ENCODE measurements around the gene BICC1. TPM values are rescaled to one million over a fixed set of nuclear protein-coding genes. Genes with fewer than 3 reads are reported as not detected.

BICC1 gene
- polyA plus RNA-seq, 1 donor (not counting 4 experiments of a cell fraction or from before 2014, with no cell fraction given) = 4.2 TPM

DNA sequence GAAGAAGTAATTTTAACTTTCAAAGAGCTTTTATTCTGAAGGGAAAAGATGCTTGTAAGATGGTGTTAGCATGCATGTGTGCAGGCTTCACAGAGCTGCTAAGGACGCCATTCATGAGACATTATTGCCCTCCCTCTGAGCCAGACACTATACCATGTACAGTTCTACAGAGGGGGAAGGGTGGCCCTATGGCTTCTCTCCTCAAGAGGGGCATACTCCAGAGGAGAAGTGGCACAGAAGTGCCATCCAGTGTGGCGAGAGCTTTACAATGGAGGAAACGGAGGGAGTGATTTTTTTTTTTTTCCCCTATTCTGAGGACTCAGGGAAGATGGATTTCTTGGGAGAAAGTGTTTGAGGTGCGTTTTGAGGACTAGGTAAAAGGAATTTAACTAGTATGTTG is 119.5 kb downstream of the BICC1 start:
- Histone ChIP-seq H3K27me3 (ENCODE audit: control insufficient read depth, extremely low read depth, insufficient read depth, low read length) (no peaks in the 10 kb centered on the region), H3K9ac (ENCODE audit: control insufficient read depth, extremely low read depth, insufficient read depth, low read length) (no peak overlapping the region), H2AFZ (ENCODE audit: control insufficient read depth, low read length) (no peak overlapping the region), H3K4me1 (ENCODE audit: control insufficient read depth, extremely low read depth, insufficient read depth, low read length) (no peaks in the 10 kb centered on the region), H3K9me1 (ENCODE audit: control insufficient read depth, extremely low read depth, insufficient read depth, low read length) (no peaks in the 10 kb centered on the region), H3K79me2 (ENCODE audit: control insufficient read depth, insufficient read depth, low read length) (no peaks in the 10 kb centered on the region), H3K9me3 (ENCODE audit: control insufficient read depth, low read depth, low read length) (no peaks in the 10 kb centered on the region), H3K36me3 (ENCODE audit: control insufficient read depth in 2 of 2, extremely low read depth in 1 of 2, insufficient read depth in 2 of 2, low read length in 2 of 2) (no peaks in the 10 kb centered on the region), H3K27ac (ENCODE audit: control insufficient read depth, insufficient read depth, low read length) (no peak overlapping the region), H3K4me3 (ENCODE audit: control insufficient read depth in 2 of 3, extremely low read depth in 1 of 3, insufficient read depth in 2 of 3, low read depth in 1 of 3, low read length in 3 of 3) (no peak overlapping the region), H4K20me1 (ENCODE audit: control insufficient read depth, extremely low read depth, insufficient read depth, low read length) (no peaks in the 10 kb centered on the region), H3K4me2 (ENCODE audit: control insufficient read depth, extremely low read depth, insufficient read depth, low read depth, low read length) (no peak overlapping the region)
- dilution Hi-C loops (cut with MboI; ENCODE audit: extremely low pct_ligation_motif_present, low sequenced_read_pairs) = no loop called here
- no peak for TF ChIP-seq EZH2 (IDR thresholded peaks at IDR 0.05; ENCODE audit: low read length)
- TF ChIP-seq CTCF (optimal IDR thresholded peaks at IDR 0.05 in 1 of 3, IDR thresholded peaks at IDR 0.05 in 1 of 3, conservative IDR thresholded peaks at IDR 0.05 in 1 of 3; ENCODE audit: extremely low read depth in 1 of 3, insufficient read depth in 2 of 3, low read length in 3 of 3) = no peak
- no peak for FAIRE-seq
- DNase-seq (ENCODE audit: low read depth, low spot score) = no peak

- DNase-seq (ENCODE audit: low read depth, low spot score) (no peak), FAIRE-seq (no peak)
- Histone ChIP-seq H3K36me3 (ENCODE audit: control insufficient read depth in 2 of 2, extremely low read depth in 1 of 2, insufficient read depth in 2 of 2, low read length in 2 of 2) (no peaks in the 10 kb centered on the region), H3K4me2 (ENCODE audit: control insufficient read depth, extremely low read depth, insufficient read depth, low read depth, low read length) (no peak overlapping the region), H2AFZ (ENCODE audit: control insufficient read depth, low read length) (no peak overlapping the region), H3K27me3 (ENCODE audit: control insufficient read depth, extremely low read depth, insufficient read depth, low read length) (no peaks in the 10 kb centered on the region), H3K9me3 (ENCODE audit: control insufficient read depth, low read depth, low read length) (no peaks in the 10 kb centered on the region), H4K20me1 (ENCODE audit: control insufficient read depth, extremely low read depth, insufficient read depth, low read length) (no peaks in the 10 kb centered on the region), H3K9me1 (ENCODE audit: control insufficient read depth, extremely low read depth, insufficient read depth, low read length) (no peaks in the 10 kb centered on the region), H3K27ac (ENCODE audit: control insufficient read depth, insufficient read depth, low read length) (no peak overlapping the region), H3K4me3 (ENCODE audit: control insufficient read depth in 2 of 3, extremely low read depth in 1 of 3, insufficient read depth in 2 of 3, low read depth in 1 of 3, low read length in 3 of 3) (no peak overlapping the region), H3K9ac (ENCODE audit: control insufficient read depth, extremely low read depth, insufficient read depth, low read length) (no peak overlapping the region), H3K79me2 (ENCODE audit: control insufficient read depth, insufficient read depth, low read length) (no peaks in the 10 kb centered on the region), H3K4me1 (ENCODE audit: control insufficient read depth, extremely low read depth, insufficient read depth, low read length) (peaks cover 7% of the 10 kb centered on the region)
- dilution Hi-C loops (cut with MboI; ENCODE audit: extremely low pct_ligation_motif_present, low sequenced_read_pairs) = no loop called here
- TF ChIP-seq CTCF (optimal IDR thresholded peaks at IDR 0.05 in 1 of 3, IDR thresholded peaks at IDR 0.05 in 1 of 3, conservative IDR thresholded peaks at IDR 0.05 in 1 of 3; ENCODE audit: extremely low read depth in 1 of 3, insufficient read depth in 2 of 3, low read length in 3 of 3) (no peak), EZH2 (IDR thresholded peaks at IDR 0.05; ENCODE audit: low read length) (no peak)
Observed at GRCh38 chr10:58637352-58637751, 124.7 kb downstream of the BICC1 start.

All from keratinocyte (primary cell).